Bronchial epithelial cell (primary cell): ENCODE measurements around the gene DLX4. TPM values are rescaled to one million over a fixed set of nuclear protein-coding genes. Genes with fewer than 3 reads are reported as not detected.
A peak's percentile ranks its signal among the peaks of the same experiment; 100 is the strongest.

Source experiments
- DNase-seq: peaks from one replicate; pipeline ENCODE4 v3.0.0-alpha.2; 2010; ENCODE audit warnings: low read depth
- FAIRE-seq: peaks from 2 replicates; lab custom pipeline; 2011; peaks lifted over from hg19 to GRCh38; lab: Jason Lieb, UNC
- H3K27me3 ChIP-seq: 2 replicates; pipeline ENCODE4 v1.5.1; 2011; ENCODE audit warnings: low read length; ENCODE audit not compliant: control insufficient read depth, insufficient read depth
- H3K36me3 ChIP-seq: 2 replicates; pipeline ENCODE4 v1.5.1; 2011; ENCODE audit warnings: low read length; ENCODE audit not compliant: control insufficient read depth, insufficient read depth
- H3K4me3 ChIP-seq: 2 replicates; pipeline ENCODE4 v1.5.1; 2011; ENCODE audit warnings: mild to moderate bottlenecking, low read depth, low read length, control low read depth
- CTCF ChIP-seq: IDR thresholded peaks from 2 replicates; pipeline ENCODE4 v1.5.1; 2011; ENCODE audit warnings: mild to moderate bottlenecking, moderate library complexity, low read length, control low read depth, inconsistent platforms; ENCODE audit not compliant: insufficient read depth, severe bottlenecking
- total RNA-seq: library from RNA; depleted of rRNA; stranded (reverse); fragments of >200 nt; gene quantifications from 2 replicates; pipeline ENCODE4 v1.2.1, GENCODE V29; 2014

The DLX4 gene, protein sequence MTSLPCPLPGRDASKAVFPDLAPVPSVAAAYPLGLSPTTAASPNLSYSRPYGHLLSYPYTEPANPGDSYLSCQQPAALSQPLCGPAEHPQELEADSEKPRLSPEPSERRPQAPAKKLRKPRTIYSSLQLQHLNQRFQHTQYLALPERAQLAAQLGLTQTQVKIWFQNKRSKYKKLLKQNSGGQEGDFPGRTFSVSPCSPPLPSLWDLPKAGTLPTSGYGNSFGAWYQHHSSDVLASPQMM
- not detected in 2 replicates for total RNA-seq

DNA sequence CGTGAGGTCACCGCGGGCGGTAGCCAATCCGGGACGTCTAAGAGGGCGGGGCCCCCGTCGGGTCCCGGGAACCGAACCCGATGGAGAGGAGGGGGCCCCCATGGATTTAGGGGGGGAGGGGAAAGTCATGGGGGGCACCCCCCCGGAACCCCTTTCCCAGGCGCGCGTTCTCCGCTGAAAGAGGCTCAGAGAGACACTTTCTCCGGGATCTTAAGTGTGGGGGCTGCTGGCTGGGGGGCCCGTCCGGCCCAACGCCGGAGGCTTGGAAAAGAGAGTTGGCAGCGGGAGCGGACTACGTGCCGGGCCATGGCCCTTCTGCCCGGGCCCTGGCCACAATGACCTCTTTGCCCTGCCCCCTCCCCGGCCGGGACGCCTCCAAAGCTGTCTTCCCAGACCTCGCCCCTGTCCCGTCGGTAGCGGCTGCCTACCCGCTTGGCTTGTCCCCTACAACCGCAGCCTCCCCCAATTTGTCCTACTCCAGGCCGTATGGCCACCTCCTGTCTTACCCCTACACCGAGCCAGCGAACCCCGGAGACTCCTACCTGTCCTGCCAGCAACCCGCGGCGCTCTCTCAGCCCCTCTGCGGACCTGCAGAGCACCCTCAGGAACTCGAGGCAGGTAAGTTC is at the start of gene DLX4:
TSS of gene DLX4 (plus strand) at position 57 of the 626 bp plus-strand sequence. CDS start at position 336, 279 bp downstream.
- peak within 1 kb of the TSS; percentile 43 for H3K4me3 ChIP-seq
- peaks cover 75% of the 10 kb centered on the region for H3K27me3 ChIP-seq
- H3K36me3 ChIP-seq: no peaks in the 10 kb centered on the region
- no peak for TF ChIP-seq CTCF
- DNase-seq: no peak
- FAIRE-seq: no peak

DNA sequence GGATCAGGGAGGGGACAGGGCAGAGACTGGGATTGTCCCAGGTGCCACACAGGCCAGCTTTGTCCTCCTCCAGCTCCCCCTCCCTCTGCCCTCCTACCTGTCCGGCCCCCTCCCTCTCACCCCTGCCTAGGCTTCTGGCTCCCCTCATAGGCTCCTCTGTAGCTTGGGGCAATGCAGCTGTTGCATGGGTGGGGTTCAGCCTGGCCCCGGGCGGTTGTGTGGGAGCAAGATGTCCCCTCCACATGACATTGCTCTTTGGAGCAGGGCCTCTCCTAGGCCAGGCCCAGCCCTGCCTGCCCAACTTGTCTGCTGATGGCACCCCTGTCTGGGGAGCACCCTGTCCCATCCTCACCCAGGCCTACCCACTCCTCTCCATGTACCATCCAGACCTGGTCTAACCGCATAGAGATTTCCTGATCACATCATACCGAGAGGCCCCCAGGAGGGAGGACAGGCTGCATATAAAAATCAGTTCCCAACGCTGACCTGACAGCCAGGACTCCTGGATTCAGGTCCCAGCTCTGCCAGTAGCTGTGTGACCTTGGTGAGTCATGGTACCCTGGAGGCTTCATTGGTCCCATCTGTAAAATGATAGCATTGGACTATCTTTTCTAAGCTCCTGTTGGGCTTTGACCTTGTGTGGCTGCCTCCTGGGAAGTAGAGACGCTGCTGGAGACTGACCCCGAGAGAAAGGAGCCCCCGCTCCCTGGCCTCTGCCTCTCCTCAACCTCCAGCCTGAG is 48.8 kb upstream of the DLX4 start:
- DNase-seq: no peak
- Histone ChIP-seq H3K4me3 (no peak overlapping the region), H3K27me3 (peaks cover 13% of the 10 kb centered on the region), H3K36me3 (no peaks in the 10 kb centered on the region)
- FAIRE-seq: no peak
- no peak for TF ChIP-seq CTCF

- H3K4me3 ChIP-seq: no peak overlapping the region
- no peak for DNase-seq
- no peaks in the 10 kb centered on the region for H3K36me3 ChIP-seq
- no peak for TF ChIP-seq CTCF
- peaks cover 6% of the 10 kb centered on the region for H3K27me3 ChIP-seq
- no peak for FAIRE-seq
Measured at GRCh38 chr17:49922095-49922494, 46.9 kb upstream of the DLX4 start.

GRCh38 chr17:49924116-49924515 is 44.9 kb upstream of the DLX4 start:
- Histone ChIP-seq H3K27me3 (peaks cover 6% of the 10 kb centered on the region), H3K4me3 (no peak overlapping the region), H3K36me3 (no peaks in the 10 kb centered on the region)
- TF ChIP-seq CTCF: no peak
- DNase-seq (no peak), FAIRE-seq (no peak)

GRCh38 chr17:49924589-49924988 is 44.4 kb upstream of the DLX4 start:
- DNase-seq: no peak
- Histone ChIP-seq H3K4me3 (no peak overlapping the region), H3K36me3 (no peaks in the 10 kb centered on the region), H3K27me3 (peaks cover 6% of the 10 kb centered on the region)
- peak; percentile 70 for FAIRE-seq
- no peak for TF ChIP-seq CTCF
